Measurements from ENCODE around the gene BTBD9.
"Not testable (repeated sequence)": the region's sequence is repeated elsewhere in the genome, so short reads cannot be mapped to it uniquely, and the experiment has no call there.

BTBD9 gene

GRCh38 chr6:38387461-38387860 is 252.3 kb downstream of the BTBD9 start:
- no peak for DNase-seq (ENCODE audit: low read depth)

DNA sequence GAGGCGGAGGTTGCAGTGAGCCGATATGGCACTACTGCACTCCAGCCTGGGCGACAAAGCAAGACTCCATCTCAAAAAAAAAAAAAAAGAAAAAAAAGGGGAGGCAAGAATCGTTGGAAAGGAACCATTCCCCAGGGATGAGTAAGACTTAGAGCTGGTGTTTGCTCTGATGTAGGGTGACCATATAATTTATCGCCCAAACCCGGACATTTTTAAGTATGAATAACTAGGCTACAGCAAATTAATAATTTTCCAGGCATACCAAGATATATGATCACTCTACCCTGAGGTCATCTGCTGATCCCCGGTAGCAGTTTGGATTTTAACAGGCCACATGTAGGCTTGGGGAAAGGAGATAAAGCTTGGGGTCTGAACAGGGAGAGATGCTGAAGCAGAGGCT is 260.9 kb downstream of the BTBD9 start:
- no peak for DNase-seq (ENCODE audit: low read depth)

- no peak for DNase-seq (ENCODE audit: low read depth)
Observed at GRCh38 chr6:38375937-38376336, 263.8 kb downstream of the BTBD9 start.

- no peak for DNase-seq (ENCODE audit: low read depth)
Observed at GRCh38 chr6:38375341-38375740, 264.4 kb downstream of the BTBD9 start.

DNA sequence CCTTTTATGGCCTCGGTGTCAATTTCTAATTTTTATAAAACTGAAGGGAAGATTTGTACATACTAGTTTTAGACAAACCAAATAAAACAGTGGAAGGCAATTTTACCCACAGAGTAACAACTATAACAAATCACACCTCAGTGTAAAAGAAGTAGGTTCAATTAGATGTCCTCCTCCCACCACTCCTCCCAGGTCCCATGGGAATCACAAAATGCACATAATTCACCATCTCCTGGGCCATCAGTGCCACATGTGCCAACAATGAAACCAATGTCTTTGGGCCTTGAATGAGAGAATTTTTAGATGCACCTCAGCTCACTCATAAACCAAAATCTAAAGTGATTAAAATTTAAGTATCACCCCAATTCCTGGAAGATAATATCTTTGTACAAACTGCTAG is 267.8 kb downstream of the BTBD9 start:
- DNase-seq (ENCODE audit: low read depth), result no peak

GRCh38 chr6:38370653-38371601 is 268.8 kb downstream of the BTBD9 start:
- no peak for DNase-seq (ENCODE audit: low read depth)

DNA sequence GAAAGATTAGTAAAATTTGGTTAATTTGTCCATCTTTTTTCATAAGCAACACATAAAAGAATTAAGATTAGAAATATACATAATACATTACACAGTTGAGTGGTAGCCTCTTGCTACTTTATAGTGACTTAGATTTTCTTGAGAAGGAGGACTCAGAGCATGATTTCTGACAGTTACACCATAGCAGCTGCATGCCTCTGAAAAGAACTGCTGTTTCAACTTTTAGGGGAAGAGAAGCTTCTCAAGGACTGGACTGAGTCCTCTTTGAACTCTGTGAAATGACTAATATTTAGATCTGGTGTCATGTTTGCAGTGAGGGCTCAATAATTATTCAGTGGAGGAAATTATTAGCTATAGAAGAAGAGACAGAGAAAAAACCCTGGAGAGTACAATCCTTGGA is 272.5 kb downstream of the BTBD9 start:
- no peak for DNase-seq (ENCODE audit: low read depth)

DNA sequence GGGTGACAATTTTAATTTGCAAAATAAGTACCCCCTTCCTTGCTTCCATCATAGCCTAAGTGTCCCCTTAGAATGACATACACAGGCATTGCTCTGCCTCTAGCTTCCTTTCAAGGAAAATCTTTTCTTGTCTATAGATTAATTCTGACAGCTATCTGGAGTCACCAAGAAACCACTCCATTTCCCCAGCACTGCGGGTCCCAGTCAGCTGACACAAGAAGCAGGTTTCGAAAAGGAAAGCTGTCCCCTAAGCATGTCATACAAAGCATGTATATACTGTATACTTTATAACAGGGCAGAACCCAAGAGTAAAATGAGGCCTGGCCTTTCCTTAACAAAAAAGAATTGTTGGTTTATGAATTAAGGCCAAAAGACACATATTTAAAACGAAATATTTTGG is 273.5 kb downstream of the BTBD9 start:
- no peak for DNase-seq (ENCODE audit: low read depth)

- no peak for DNase-seq (ENCODE audit: low read depth)
Observed at GRCh38 chr6:38364775-38365174, 275.0 kb downstream of the BTBD9 start.

DNA sequence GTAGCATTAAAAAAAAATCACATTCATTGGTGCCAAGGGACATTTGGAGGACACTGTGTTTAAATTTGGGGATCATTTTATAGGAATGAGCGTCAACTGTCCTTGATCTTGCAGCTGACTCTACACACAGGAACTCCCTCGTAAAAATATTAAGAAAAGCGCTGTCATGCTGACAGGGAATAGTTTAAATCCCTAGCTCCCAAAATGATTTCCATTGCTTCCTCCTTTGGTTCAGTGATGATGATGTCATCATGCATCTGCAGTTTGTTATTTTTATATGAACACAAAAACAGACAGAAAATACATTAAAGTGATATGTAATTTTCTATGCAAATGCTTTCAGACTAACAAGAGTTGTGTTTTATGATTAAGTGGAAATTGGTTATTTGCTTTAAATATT is 275.6 kb downstream of the BTBD9 start:
- no peak for DNase-seq (ENCODE audit: low read depth)

DNA sequence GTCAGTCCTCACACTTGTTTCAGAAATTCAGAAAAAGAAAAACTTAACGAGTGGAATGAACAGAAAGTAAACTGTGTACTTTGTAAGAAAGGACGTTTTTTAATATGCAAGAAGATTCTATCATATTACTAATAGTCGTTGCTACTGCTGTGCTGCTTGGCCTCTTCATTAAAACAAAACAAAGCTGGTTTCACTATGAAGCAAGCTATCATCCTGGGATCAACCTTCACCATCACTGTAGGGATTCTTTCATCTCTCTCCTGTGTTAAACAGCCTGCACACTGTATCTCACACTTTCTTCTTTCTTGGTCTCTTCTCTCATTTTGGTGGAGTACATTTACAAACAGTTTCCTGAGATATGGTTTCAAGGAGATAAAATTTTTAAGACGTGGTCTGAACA is 284.2 kb downstream of the BTBD9 start:
- DNase-seq (ENCODE audit: low read depth), result no peak

GRCh38 chr6:38354905-38355304 is 284.8 kb downstream of the BTBD9 start:
- DNase-seq (ENCODE audit: low read depth), result no peak

GRCh38 chr6:38354037-38354381 is 285.7 kb downstream of the BTBD9 start:
- DNase-seq (ENCODE audit: low read depth), result no peak

DNA sequence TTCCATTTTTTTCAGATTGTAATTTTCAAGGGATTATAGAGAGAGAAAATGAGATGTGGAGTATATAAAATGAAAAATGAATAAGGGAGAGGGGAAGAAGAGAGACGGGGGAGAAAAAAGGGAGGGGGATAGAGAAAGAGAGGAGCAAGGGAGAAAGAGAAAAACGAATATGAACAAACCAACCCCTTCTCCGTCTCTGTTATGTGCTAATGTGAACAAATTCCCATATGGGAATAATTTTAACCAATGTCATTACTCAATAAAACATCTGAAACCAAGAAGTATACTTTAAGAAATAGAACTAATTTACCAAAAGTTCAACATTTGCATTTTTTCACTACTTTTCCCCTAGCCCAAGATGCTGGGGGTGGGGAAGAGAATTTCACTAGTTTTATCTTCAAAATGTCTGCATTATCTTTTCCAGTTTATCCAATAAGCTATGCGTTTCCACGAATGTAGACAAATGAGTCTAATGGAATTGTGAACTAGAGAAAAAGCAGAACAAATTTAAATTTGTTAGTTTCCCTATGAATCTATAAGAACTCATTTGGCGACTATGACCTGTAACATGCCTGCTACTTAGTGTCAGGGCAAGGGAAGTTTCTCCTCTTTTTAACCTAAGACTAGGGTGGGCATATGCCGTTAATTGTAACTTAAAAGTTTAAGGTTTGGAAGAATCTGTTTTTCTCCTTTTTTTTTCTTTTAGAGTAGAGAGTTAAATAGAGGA is 286.3 kb downstream of the BTBD9 start:
- no peak for DNase-seq (ENCODE audit: low read depth)

DNA sequence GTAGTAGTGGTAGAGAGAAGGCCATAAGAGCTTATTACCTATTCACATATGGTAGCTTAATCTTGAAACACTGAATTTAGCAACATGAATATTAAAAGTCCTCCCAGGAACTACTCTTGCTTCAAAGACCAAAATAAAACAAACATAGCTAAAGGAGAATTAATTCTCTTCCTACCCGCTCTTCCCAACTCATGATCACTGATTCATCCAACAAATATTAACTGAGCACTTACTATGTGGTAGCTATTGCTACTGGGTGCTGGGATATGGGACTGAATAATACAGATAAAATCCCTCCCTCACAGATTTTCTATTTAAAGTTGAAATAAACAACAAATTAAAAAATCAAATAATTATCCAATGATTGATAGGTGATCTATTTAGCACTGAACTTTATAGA is 287.1 kb downstream of the BTBD9 start:
- no peak for DNase-seq (ENCODE audit: low read depth)

GRCh38 chr6:38350942-38351341 is 288.8 kb downstream of the BTBD9 start:
- DNase-seq (ENCODE audit: low read depth), result no peak

- no peak for DNase-seq (ENCODE audit: low read depth)
Observed at GRCh38 chr6:38350220-38350619, 289.5 kb downstream of the BTBD9 start.

- no peak for DNase-seq (ENCODE audit: low read depth)
Observed at GRCh38 chr6:38349795-38350194, 289.9 kb downstream of the BTBD9 start.

GRCh38 chr6:38349221-38349620 is 290.5 kb downstream of the BTBD9 start:
- DNase-seq (ENCODE audit: low read depth), result no peak

DNA sequence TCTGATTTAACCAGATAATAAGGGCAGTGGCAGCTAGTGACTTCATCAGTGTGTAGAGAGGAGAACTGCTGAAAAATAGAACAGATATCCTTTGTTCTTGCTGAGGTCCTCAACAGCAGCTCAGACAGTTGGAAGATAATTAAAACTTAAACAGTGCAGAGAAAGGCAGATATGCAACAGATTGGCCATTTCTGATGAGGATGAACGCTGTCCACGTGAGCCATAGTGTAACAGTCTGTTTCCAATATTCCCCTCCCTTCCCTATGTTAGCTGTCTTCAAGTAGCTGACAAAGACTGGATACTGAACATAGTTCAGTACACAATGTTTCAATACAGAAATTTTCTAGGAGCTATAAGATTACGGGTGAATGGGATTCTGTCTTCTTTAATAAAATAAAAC is 291.4 kb downstream of the BTBD9 start:
- DNase-seq (ENCODE audit: low read depth), result no peak

DNA sequence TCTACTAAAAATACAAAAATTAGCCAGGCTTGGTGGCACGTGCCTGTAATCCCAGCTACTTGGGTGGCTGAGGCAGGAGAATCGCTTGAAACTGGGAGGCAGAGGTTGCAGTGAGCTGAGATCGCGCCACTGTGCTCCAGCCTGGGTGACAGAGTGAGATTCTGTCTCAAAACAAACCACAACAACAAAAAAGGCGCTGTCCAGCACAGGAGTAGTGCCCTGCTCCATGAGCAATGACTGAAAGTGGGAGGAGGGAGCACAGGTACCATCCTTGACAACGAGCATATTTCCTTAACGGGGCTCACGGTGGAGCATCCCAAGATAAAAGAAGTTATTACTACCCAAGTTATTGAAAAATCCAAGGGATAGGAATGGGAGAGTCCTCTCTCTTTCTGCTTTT is 291.9 kb downstream of the BTBD9 start:
- DNase-seq (ENCODE audit: low read depth), result not testable (repeated sequence)

GRCh38 chr6:38346291-38347079 is 293.2 kb downstream of the BTBD9 start:
- no peak for DNase-seq (ENCODE audit: low read depth)

- no peak for DNase-seq (ENCODE audit: low read depth)
Observed at GRCh38 chr6:38345586-38345985, 294.1 kb downstream of the BTBD9 start.
